OCI-LY7 (cell line): ENCODE measurements around the gene MARCHF6.

Source experiments
- EZH2phosphoT487 ChIP-seq: fragments of 200-600 bp; sonication (generic); IDR thresholded peaks from 2 replicates; pipeline ENCODE4 v1.6.1; 2018; ENCODE audit warnings: low read depth, borderline replicate concordance, mild to moderate bottlenecking, mixed run types, antibody characterized with exemption, low read length, moderate library complexity, mixed read lengths
- TF ChIP-seq, protein P1 (sequence below): fragments of 200-600 bp; sonication (generic); conservative IDR thresholded peaks from 2 replicates; pipeline ENCODE4 v1.5.1; 2014; ENCODE audit warnings: mild to moderate bottlenecking, antibody characterized with exemption, low read length, moderate library complexity, mixed read lengths

DNA sequence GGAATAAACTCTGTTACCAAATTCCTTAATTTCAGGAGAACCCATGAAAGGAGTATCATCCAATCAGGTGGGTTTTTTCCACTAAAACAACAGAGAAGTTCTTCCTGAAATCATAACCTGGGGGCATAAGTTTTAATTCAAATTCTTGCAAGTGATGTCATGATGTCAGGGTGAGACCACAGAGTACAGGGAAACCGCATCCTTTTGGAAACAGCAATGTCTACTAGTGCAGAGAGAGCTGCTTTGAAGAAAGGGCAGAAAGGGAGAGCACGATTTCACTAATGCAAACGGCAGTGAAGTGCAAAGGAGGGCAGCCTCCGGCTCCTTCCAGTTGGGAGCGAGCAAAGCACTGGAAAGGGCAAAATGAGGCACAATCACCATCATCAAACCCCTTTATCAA, 25.2 kb upstream of the MARCHF6 start:
- TF ChIP-seq, protein P1, sequence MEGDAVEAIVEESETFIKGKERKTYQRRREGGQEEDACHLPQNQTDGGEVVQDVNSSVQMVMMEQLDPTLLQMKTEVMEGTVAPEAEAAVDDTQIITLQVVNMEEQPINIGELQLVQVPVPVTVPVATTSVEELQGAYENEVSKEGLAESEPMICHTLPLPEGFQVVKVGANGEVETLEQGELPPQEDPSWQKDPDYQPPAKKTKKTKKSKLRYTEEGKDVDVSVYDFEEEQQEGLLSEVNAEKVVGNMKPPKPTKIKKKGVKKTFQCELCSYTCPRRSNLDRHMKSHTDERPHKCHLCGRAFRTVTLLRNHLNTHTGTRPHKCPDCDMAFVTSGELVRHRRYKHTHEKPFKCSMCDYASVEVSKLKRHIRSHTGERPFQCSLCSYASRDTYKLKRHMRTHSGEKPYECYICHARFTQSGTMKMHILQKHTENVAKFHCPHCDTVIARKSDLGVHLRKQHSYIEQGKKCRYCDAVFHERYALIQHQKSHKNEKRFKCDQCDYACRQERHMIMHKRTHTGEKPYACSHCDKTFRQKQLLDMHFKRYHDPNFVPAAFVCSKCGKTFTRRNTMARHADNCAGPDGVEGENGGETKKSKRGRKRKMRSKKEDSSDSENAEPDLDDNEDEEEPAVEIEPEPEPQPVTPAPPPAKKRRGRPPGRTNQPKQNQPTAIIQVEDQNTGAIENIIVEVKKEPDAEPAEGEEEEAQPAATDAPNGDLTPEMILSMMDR, result no peak
- no peak for TF ChIP-seq EZH2phosphoT487
